HEK293T (cell line): ENCODE data around the gene PTPRO.

Experiments used
- FOXM1 ChIP-seq: fragments of 450-650 bp; IDR thresholded peaks from 2 replicates; pipeline ENCODE4 v1.6.1; 2017; ENCODE audit warnings: mild to moderate bottlenecking, borderline replicate concordance
- SUZ12 ChIP-seq: fragments of 450-650 bp; IDR thresholded peaks from 2 replicates; pipeline ENCODE4 v1.6.1; 2016; ENCODE audit warnings: mild to moderate bottlenecking

- TF ChIP-seq FOXM1 (no peak), SUZ12 (no peak)
These were observed 24.2 kb downstream of the PTPRO start for GRCh38 chr12:15346488-15346887.
